Midbrain (tissue), 1 donor: Measurements from ENCODE around the gene FBXW9.
A peak's percentile ranks its signal among the peaks of the same experiment; 100 is the strongest.
"Not testable (repeated sequence)": the region's sequence is repeated elsewhere in the genome, so short reads cannot be mapped to it uniquely, and the experiment has no call there.

Experiments
- DNase-seq: peaks from one replicate; lab custom pipeline; 2025; lab: John Stamatoyannopoulos, UW

The FBXW9 gene

DNA sequence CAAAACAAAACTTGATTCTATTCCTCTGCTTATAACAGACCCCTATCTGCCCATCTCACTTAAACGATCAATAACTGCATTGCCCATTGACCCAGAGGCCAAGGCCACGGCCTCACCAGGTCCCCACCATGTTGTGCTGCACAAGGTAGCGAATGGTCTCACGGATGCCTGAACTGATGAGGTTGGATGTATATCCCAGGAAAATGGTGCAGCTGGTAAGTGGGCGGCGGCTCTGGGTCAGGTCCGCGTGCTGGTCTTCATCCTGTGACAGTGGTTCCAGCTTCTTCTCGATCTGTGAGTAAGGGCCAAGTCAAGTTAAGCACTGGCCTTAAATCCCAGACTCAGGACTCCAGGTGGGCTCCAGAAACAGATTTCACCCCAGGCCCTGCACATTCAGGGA, 16.4 kb downstream of the FBXW9 start:
- no peak for DNase-seq

DNA sequence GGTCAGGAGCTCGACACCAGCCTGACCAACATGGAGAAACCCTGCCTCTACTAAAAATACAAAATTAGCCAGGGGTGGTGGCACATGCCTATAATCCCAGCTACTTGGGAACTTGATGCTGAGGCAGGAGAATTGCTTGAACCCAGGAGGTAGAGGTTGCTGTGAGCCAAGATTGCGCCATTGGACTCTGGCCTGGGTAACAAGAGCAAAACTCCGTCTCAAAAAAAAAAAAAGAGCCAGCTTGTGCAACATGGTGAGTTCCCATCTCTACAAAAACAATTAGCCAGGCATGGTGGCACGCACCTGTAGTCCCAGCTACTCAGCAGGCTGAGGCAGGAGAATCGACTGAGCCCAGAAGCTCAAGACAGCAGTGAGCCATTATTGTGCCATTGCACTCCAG, 18.4 kb downstream of the FBXW9 start:
- DNase-seq, result not testable (repeated sequence)

- DNase-seq, result no peak
Measured at GRCh38 chr19:12676928-12677327, 19.5 kb downstream of the FBXW9 start.

- DNase-seq, result peak; percentile 46
Measured at GRCh38 chr19:12676384-12676792, 20.0 kb downstream of the FBXW9 start.

DNA sequence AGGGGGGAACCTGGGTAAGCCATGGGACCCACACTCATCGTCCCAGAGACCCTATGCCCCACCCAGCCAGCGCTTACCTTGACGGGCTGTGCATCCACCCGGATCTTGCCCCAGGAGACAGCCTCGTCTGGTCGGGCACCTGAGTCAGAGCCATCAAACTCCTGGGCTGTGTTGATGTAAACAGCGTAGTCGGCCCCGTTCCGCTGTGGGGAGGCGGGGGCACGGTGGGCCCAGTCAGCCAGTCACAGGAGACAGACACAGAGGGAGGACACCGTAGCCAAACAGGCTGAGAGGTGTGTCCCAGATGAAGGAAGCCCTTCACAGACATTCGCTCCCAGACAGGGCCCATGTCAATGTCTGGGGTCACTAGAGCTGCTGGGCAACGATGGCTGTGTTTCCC, 20.5 kb downstream of the FBXW9 start:
- DNase-seq, result no peak

DNA sequence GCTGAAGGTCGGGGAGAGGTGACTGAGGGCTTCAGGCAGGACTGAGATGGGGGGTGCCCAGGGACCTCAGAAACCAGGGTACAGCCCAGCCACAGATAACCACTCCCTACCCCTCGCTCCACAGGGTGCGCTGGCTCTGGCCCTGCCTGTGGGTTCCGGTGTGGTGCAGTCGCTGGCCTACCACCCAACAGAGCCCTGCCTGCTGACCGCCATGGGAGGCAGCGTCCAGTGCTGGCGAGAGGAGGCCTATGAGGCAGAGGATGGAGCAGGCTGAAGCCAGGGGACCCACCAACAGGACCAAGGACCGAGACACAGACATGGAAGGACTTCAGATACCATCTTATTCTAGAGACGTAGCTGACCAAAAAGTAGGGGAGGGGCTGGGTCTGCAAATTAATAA, 21.0 kb downstream of the FBXW9 start:
- DNase-seq, result no peak

GRCh38 chr19:12672744-12673143, 23.7 kb downstream of the FBXW9 start:
- DNase-seq, result no peak

GRCh38 chr19:12670159-12670928, 26.1 kb downstream of the FBXW9 start:
- DNase-seq, result no peak

DNA sequence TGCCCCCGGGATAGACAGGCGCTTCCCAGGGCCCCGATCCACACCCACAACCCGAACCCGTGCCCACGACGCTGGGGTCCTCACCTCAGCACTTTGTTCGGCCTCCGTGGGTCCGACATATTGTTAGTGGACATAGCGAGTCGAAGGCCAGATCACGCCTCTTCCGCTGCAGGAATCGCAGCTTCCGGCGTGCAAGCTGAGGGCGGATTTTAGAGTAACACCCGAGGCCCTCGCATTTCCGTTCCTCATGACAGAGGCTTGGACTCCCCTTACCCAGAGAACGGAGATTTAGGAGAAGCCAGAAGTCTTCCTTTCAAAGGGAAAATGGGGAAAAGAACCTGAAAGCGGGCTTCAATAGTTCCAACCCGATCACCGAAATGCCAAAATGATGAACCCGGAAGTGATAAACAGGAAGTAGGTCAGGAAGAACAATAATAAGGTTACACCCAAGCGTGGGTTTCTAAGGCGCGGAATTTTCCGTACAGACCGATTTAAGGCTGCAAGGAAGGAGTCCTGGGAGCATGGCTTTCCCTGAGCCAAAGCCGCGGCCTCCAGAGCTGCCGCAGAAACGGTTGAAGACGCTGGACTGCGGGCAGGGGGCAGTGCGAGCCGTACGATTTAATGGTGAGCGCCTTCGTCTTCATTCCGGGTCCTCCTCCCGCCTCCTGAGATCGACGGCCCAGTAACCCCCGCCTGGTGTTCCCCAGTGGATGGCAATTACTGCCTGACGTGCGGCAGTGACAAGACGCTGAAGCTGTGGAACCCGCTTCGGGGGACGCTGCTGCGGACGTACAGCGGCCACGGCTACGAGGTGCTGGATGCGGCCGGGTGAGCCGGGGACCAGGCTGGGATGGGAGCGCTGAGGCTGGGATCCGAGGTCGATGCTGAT, 26.9 kb downstream of the FBXW9 start:
- DNase-seq, result peak; percentile 89

GRCh38 chr19:12668932-12669269, 27.5 kb downstream of the FBXW9 start:
- DNase-seq, result peak; percentile 45

DNA sequence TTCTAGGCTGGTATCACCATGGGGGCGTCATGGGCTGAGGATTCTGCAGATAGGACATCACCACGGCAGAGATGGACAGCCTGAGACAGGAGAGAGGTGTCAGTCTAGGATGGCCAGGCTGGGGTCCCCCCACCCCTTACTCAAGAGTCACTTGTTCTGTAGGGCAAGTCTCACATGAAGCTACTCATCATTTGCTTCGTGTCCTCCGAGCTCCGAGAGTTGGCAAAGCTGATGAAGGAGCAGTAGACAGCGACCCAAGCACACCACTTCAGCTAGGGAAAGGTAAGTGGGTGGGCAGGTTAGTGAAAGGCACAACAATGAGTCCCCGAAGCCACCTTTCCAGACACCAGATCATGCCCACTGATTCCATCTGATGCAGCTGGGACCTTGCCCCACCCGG, 28.1 kb downstream of the FBXW9 start:
- no peak for DNase-seq

- DNase-seq, result no peak
Measured at GRCh38 chr19:12667731-12668302, 28.6 kb downstream of the FBXW9 start.

DNA sequence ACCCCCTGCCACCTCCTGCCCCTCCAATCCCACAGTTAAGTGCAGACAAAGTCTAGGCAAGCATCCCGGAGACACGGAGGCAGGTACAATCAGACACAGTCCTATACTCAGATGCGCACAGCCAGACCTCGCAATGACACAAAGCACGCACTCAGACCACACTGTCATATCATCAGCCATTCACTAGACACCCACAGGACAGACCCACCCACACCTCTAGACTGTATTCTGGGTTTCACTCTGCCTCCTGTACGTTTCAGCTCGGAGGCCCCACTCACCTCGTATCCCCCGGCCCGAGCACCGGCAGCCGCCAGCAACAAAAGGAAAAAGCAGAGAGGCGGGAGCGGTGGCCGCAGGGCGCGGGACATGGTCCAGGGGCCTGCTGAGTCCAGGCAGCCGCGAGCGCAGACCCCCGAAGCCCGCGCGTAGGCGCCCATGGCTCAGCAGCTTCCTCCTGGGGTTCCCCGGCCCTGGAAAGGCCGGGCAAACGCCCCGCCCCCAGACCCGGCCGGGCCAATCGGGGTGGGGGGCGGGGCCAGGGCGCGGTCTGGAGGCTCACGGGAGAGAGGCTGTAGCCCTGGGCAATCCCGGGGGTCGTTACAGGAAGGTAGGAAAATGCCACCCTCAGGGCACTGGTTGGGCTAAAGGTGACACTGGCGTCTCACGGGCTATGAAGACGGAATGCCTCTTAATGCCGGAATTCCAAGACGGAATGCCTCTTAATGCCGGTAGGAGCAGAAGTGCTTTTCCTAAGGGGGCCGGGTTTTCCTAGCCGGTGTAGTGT, 30.0 kb downstream of the FBXW9 start, which contains the start of the genes MAN2B1 and WDR83:
Gene MAN2B1, minus strand, starts transcription at position 478 of the 784 bp plus-strand sequence. Its CDS starts 41 bp downstream, at position 437.
Gene WDR83, plus strand, starts transcription at position 543 of the 784 bp plus-strand sequence. CDS start 2,984 bp downstream, outside the sequence.
- peak; percentile 84 for DNase-seq

DNA sequence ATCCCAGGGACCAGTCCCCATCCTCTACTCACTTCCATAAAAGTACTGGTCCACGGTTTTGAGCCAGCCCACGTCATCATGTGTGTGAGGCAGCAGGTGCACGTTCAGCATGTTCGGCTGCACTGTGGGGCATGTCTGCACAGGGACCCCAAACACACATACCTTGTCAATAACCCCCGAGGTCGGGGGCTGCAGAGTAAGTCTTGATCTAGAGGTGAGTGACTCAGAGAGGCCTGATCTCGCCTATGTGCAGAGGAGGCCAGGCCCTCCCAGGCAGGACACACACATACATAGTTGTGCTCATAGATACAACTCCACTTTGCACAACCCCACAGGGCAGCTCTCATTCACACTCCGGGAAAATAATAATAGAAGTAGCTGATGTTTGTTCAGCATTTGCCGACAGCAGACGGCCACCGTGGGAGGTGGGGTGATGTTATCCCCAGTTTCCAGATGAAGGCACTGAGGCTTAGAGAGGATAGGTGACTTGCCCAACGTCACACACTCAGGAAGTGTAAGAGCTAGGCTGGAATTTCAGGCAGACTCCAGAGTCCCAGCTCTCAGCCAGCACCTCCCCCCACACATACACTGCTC, 30.7 kb downstream of the FBXW9 start:
- no peak for DNase-seq

DNA sequence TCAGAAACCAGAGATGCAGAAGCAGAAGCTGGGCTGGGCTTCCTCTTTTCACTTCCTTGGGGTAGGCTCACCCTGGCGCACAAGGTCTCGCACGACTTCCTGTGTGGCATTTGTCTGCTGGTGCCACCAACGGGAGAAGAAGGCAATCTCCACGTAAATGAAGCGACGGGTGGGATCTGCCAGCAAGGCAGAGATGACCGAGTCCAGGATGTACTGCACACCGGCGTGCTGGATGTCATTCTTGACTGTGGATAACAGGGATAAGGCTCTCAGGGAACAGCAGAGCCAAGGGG, 31.2 kb downstream of the FBXW9 start:
- DNase-seq, result peak; percentile 26

- DNase-seq, result no peak
Measured at GRCh38 chr19:12664406-12665280, 31.8 kb downstream of the FBXW9 start.

DNA sequence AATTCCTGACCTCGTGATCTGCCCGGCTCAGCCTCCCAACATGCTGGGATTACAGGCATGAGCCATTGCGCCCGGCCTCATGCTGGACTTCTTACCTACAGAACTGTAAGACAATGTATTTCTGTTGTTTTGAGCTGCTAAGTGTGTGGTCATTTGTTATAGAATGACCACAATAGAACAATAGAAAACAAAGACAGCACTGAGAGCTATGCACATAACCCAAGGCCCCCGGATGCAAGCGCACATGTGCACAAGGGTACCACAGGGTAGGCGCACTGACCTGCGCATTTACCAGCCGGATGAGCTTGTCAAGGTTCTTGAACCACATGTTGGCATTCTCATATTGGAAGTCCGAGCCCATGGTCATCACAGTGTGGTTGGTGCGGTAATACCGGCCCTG, 35.5 kb downstream of the FBXW9 start:
- DNase-seq, result peak; percentile 25

GRCh38 chr19:12657966-12658365, 38.5 kb downstream of the FBXW9 start:
- no peak for DNase-seq

GRCh38 chr19:12656899-12657571, 39.4 kb downstream of the FBXW9 start:
- DNase-seq, result no peak

DNA sequence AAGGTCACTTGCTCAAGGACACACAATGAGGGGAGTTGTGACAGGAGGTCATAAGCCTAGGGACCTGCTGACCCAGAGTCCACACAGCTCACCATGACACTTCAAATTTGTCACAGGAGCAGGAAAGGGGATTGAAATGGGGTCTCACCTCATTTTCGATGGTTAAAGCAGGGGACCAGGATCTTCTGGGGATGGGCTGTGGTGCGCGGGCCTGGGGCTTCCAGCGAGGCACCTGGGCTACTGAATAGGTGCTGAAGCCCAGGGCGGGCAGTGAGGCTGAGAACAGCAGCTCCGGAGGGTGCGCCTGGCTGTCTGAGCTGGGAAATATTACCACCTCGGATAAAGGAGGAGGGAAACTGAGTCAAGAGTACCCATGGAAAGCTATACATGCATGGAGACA, 40.9 kb downstream of the FBXW9 start:
- DNase-seq, result no peak
